NB4 (cell line): ENCODE measurements around the gene HOXB6.

Experiments used
- DNase-seq: peaks from one replicate; pipeline ENCODE4 v3.0.0; 2010; ENCODE audit warnings: low read depth
- H3K4me3 ChIP-seq: one replicate; pipeline ENCODE4 v1.5.1; 2011; ENCODE audit warnings: mild to moderate bottlenecking, low read depth, low read length, moderate library complexity
- MYC ChIP-seq: IDR thresholded peaks from 2 replicates; pipeline ENCODE4 v1.6.1; 2011; ENCODE audit warnings: low read depth, low read length
- POLR2A ChIP-seq: IDR thresholded peaks from 2 replicates; pipeline ENCODE4 v1.6.1; 2011; ENCODE audit warnings: mild to moderate bottlenecking; ENCODE audit not compliant: insufficient read length; ENCODE audit errors: extremely low read depth
- TF ChIP-seq, protein P1 (sequence below): IDR thresholded peaks from 2 replicates; pipeline ENCODE4 v1.6.1; 2011; ENCODE audit warnings: low read depth, low read length
- TF ChIP-seq, protein P2 (sequence below): IDR thresholded peaks from one replicate; pipeline ENCODE4 v1.5.1; 2012; ENCODE audit warnings: low read depth, low read length

The HOXB6 gene

DNA sequence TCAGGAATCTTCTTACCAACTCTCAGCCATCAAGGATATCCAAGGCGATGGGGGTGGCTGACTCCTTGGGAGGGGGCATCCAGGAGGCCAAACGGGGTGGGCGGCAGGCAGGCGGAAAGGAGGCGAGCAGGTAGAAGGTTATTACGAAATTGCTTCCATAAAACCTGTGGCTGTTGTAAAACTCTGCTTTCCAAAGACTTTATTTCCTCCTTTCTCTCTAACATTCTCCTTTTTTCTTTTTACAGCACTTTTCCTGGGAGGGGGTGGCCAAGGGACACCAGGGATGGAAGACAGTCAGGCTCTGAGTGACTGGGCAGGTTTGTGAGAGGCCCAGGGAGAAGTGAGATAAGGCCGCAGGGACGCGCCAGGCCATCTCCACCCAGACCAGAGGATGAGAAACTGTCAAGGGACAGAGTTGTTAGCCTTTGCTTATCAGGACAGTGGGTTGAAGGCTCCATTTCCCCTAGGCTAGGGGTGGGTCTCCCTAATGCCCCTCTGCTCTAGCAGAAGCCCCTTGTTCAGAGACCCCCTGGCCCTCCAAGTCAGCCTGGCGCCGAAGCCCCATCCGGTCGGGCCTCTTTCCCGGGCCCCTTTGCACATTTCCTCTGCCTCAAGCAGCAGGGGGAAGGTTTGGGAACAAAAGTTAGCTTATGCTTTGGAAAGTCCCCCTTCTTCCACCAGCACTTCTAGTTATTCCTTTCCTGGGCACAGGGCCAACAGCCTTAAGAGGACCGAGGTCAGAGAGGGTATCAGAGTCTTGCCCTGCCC, 26.3 kb upstream of the HOXB6 start:
- H3K4me3 ChIP-seq, result no peak overlapping the region
- DNase-seq, result no peak
- TF ChIP-seq, protein P1, sequence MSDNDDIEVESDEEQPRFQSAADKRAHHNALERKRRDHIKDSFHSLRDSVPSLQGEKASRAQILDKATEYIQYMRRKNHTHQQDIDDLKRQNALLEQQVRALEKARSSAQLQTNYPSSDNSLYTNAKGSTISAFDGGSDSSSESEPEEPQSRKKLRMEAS, result no peak
- TF ChIP-seq POLR2A (no peak), MYC (no peak)
- TF ChIP-seq, protein P2, sequence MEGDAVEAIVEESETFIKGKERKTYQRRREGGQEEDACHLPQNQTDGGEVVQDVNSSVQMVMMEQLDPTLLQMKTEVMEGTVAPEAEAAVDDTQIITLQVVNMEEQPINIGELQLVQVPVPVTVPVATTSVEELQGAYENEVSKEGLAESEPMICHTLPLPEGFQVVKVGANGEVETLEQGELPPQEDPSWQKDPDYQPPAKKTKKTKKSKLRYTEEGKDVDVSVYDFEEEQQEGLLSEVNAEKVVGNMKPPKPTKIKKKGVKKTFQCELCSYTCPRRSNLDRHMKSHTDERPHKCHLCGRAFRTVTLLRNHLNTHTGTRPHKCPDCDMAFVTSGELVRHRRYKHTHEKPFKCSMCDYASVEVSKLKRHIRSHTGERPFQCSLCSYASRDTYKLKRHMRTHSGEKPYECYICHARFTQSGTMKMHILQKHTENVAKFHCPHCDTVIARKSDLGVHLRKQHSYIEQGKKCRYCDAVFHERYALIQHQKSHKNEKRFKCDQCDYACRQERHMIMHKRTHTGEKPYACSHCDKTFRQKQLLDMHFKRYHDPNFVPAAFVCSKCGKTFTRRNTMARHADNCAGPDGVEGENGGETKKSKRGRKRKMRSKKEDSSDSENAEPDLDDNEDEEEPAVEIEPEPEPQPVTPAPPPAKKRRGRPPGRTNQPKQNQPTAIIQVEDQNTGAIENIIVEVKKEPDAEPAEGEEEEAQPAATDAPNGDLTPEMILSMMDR, result no peak

DNA sequence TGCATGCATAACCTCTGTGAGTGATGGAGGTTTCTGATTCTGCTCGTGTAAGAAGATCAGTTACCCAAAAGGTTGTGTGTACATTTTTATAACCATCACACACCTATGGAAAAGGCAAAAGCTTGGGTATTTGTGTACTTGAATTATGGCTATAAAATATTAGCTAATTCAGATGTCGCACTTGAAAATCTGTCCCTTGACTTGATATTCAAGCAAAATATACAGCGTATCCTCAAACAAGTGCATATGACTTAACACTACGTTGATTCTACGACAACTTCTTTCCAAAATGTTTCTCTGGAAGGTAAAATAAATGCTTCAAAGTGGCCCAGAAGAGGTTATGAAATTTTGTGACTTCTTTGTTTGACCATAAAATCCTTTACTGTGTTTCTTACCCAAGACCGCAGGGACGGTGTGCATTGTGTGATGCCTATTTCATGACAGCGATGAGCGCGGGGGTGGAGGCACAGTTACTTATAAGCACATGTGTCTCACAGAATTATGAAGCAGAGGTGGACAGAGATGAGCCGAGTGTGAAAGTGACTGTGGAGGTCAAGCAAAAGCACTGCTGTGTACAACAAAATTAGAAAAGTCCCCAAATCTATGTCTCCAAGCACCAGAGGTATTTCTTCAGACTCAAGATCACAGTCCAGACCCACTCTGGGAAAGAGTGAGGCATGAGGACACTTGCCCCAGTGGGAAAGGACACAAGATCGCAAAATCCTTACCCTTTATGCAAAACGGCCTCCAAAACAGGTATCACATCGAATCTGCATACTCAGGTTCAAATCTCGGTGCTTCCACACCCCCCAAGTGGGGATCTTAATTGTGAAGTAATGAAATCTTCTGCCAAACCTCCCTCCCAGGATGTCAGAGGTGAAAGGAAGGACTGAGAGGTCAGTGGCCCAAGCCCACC, 25.5 kb upstream of the HOXB6 start:
- DNase-seq, result no peak
- no peak overlapping the region for H3K4me3 ChIP-seq
- no peak for TF ChIP-seq MYC
- TF ChIP-seq, protein P1, result peak; percentile 48; the same call in 1 of the 2 replicates

DNA sequence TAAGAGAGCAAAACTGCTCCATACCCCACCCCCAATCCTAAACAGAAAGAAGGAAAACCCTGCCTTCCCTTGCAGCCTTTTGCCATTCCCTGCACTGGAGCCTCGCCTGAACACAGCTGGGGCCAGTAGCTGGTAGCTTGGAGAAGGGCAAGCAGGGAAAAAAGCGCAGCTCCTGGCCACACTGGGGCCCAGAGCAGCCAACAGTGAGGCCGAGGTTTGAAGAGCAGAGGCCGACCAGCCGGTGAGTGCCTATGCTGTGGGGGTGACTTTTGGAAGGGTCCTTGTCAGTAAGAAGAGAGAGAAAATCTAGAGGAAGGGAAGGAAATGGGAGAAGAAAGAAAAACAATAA, 24.6 kb upstream of the HOXB6 start:
- no peak for DNase-seq
- TF ChIP-seq MYC (no peak), POLR2A (no peak)
- TF ChIP-seq, protein P2, result no peak
- TF ChIP-seq, protein P1, result no peak
- H3K4me3 ChIP-seq, result no peak overlapping the region

DNA sequence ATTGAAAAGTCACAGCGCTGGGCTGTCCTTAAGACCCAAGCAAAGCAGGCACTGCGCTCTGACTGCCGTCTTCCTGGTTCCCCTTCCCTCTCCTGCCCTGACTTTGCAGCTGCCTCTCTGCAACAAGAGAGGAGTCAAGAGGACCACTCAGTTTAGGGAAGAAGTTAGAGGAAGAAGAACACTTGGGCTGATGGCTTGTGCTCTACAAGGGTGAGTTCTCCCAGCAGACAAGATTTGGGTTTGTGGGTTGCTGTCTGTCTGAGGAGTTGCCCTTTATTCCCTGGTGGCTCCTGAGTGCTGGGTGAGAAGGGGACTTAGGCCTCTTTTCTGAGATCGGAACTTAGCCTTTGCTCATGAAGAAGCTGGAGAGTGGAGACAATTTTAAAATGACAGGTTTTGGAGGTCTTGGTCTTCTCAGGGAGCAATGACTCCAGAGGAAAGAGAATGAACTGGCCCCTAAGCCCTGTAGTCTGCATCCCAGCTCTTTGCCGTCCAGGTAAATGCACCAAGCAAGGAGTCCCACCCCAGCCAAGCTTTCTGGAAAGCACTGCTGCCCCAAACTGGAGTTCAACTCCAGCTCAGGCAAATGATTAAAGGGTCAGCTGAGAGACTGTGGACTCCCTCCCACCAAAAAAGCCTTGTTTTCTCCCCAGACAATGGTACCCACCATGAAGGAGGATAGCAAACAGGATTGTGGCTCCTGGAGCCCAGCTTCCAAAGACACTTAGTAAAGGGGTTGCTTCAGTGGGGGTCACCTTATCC, 24.0 kb upstream of the HOXB6 start:
- DNase-seq, result peak; percentile 46
- no peak overlapping the region for H3K4me3 ChIP-seq
- TF ChIP-seq MYC (no peak), POLR2A (no peak)
- TF ChIP-seq, protein P2, result no peak
- TF ChIP-seq, protein P1, result no peak

DNA sequence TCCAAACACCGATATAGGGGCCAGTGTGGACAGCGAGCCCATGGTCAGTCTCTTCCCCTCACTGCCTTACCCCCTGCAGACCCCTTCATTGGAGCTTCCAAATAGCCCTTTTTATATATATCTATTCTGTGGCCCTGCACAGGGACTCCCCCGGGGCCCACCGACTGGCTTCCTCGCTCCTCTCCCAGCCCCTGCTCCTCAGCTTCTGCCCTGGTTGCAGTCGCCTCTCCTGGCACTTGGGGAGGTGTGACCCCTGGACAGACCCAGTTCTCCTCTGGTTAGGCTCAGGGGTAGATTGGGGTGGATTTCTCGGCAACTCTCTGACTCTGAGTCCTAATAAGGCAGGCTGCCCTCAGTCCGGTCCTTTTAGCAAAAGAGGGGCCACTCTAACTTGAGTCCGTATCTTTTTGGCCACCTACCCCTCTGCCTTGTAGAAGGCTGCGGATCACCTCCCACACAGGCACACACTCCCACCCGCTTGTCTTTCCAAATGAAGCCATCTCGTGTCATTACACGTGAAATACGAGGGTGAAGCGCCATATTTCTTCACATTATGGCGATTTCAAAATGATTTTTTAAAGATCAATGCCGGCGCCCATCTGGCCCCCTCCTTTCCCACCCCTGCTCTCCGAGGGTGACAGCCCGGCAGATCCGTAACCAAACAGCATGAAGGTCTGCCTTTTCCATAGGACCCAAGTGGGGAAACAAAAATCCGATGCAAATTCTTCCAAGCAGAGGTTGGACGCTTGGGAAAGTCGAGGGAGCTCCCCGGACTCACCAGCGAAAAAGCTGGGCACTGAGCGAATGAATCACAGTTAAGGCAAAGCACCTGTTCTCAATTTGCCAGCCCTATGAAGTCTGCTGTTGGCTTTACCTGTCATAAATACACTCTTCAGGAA, 23.1 kb upstream of the HOXB6 start:
- no peak for DNase-seq
- TF ChIP-seq MYC, result no peak
- TF ChIP-seq POLR2A, result no peak
- TF ChIP-seq, protein P2, result no peak
- TF ChIP-seq, protein P1, result no peak
- no peak overlapping the region for H3K4me3 ChIP-seq
